HEK293 (cell line): Measurements from ENCODE around the gene MRPL44.

Source experiments
- CTCF ChIA-PET: fragments of 350-600 bp; formaldehyde crosslinking; extraction: SDS; loops from one replicate; lab custom pipeline; 2021; ENCODE audit warnings: antibody characterized with exemption; lab: Yijun Ruan, JAX
- POLR2A ChIA-PET: fragments of 300-600 bp; formaldehyde crosslinking; extraction: SDS; loops from one replicate; lab custom pipeline; 2020; ENCODE audit warnings: antibody characterized with exemption, inconsistent platforms; lab: Yijun Ruan, JAX
- H3K27ac ChIP-seq: fragments of 200-500 bp; sonication (Bioruptor generic); 2 replicates; pipeline ENCODE4 v1.5.1; 2014; ENCODE audit warnings: low read depth, low read length, control low read depth, inconsistent platforms; ENCODE audit errors: extremely low read depth
- H3K36me3 ChIP-seq, 2 experiments: fragments of 200-500 bp in 1 of 2; sonication (Bioruptor generic) in 1 of 2; 1 replicate in 1 of 2; 2 replicates in 1 of 2; pipeline ENCODE4 v1.5.1; 2014 to 2017; ENCODE audit warnings: inconsistent platforms in 2 of 2, low read length in 2 of 2; ENCODE audit not compliant: control insufficient read depth in 2 of 2, insufficient read depth in 1 of 2
- H3K4me1 ChIP-seq: fragments of 200-500 bp; sonication (Bioruptor generic); 2 replicates; pipeline ENCODE4 v1.5.1; 2014; ENCODE audit warnings: mild to moderate bottlenecking, low read length, inconsistent platforms; ENCODE audit not compliant: control insufficient read depth, insufficient read depth
- H3K4me3 ChIP-seq: 2 replicates; pipeline ENCODE4 v1.5.1; 2011; ENCODE audit warnings: low read depth, mild to moderate bottlenecking, control low read depth, low read length, moderate library complexity
- H3K9me3 ChIP-seq: fragments of 200-500 bp; sonication (Bioruptor generic); 2 replicates; pipeline ENCODE4 v1.5.1; 2014; ENCODE audit warnings: low read depth, low read length, inconsistent platforms; ENCODE audit not compliant: control insufficient read depth, insufficient read depth
- HOXD13 ChIP-seq: sonication (generic); formaldehyde crosslinking; IDR thresholded peaks from 2 replicates; pipeline ENCODE4 v1.8.0; 2022; ENCODE audit warnings: missing genetic modification reagents, borderline replicate concordance
- KLF9 ChIP-seq: fragments of 450-650 bp; formaldehyde crosslinking; IDR thresholded peaks from 2 replicates; pipeline ENCODE4 v1.5.1; 2016; ENCODE audit warnings: missing biosample characterization, missing genetic modification characterization, low read depth
- REPIN1 ChIP-seq: fragments of 450-650 bp; formaldehyde crosslinking; IDR thresholded peaks from 2 replicates; pipeline ENCODE4 v1.5.1; 2017; ENCODE audit warnings: missing biosample characterization, missing genetic modification characterization, low read depth
- SP2 ChIP-seq: fragments of 450-650 bp; formaldehyde crosslinking; IDR thresholded peaks from 2 replicates; pipeline ENCODE4 v1.5.1; 2016; ENCODE audit warnings: missing biosample characterization, missing genetic modification characterization
- SP7 ChIP-seq: fragments of 450-650 bp; formaldehyde crosslinking; IDR thresholded peaks from 2 replicates; pipeline ENCODE4 v1.5.1; 2016; ENCODE audit warnings: missing biosample characterization, missing genetic modification characterization
- ZFP69B ChIP-seq: fragments of 450-650 bp; formaldehyde crosslinking; IDR thresholded peaks from 2 replicates; pipeline ENCODE4 v1.5.1; 2016; ENCODE audit warnings: missing biosample characterization, missing genetic modification characterization
- ZIC2 ChIP-seq: fragments of 450-650 bp; formaldehyde crosslinking; IDR thresholded peaks from 2 replicates; pipeline ENCODE4 v1.5.1; 2016; ENCODE audit warnings: missing biosample characterization, missing genetic modification characterization
- ZNF121 ChIP-seq: fragments of 450-650 bp; formaldehyde crosslinking; IDR thresholded peaks from 2 replicates; pipeline ENCODE4 v1.5.1; 2016; ENCODE audit warnings: missing biosample characterization, missing genetic modification characterization
- ZNF146 ChIP-seq: fragments of 450-650 bp; formaldehyde crosslinking; IDR thresholded peaks from 2 replicates; pipeline ENCODE4 v1.5.1; 2016; ENCODE audit warnings: missing biosample characterization, missing genetic modification characterization
- ZNF202 ChIP-seq: fragments of 450-650 bp; formaldehyde crosslinking; IDR thresholded peaks from 2 replicates; pipeline ENCODE4 v1.5.1; 2016; ENCODE audit warnings: missing biosample characterization, missing genetic modification characterization, borderline replicate concordance
- ZNF521 ChIP-seq: fragments of 450-650 bp; formaldehyde crosslinking; IDR thresholded peaks from 2 replicates; pipeline ENCODE4 v1.5.1; 2017; ENCODE audit warnings: missing biosample characterization, mild to moderate bottlenecking, missing genetic modification characterization
- ZNF530 ChIP-seq: fragments of 450-650 bp; formaldehyde crosslinking; IDR thresholded peaks from 2 replicates; pipeline ENCODE4 v1.5.1; 2016; ENCODE audit warnings: low read depth, missing biosample characterization, missing genetic modification characterization
- ZNF560 ChIP-seq: fragments of 450-650 bp; formaldehyde crosslinking; IDR thresholded peaks from 2 replicates; pipeline ENCODE4 v1.5.1; 2017; ENCODE audit warnings: missing biosample characterization, missing genetic modification characterization, borderline replicate concordance
- ZNF610 ChIP-seq: fragments of 450-650 bp; formaldehyde crosslinking; IDR thresholded peaks from 2 replicates; pipeline ENCODE4 v1.5.1; 2016; ENCODE audit warnings: missing biosample characterization, missing genetic modification characterization, borderline replicate concordance
- ZNF658 ChIP-seq: fragments of 450-650 bp; formaldehyde crosslinking; IDR thresholded peaks from 2 replicates; pipeline ENCODE4; 2016; ENCODE audit warnings: missing biosample characterization, missing genetic modification characterization
- ZXDB ChIP-seq: fragments of 450-650 bp; formaldehyde crosslinking; IDR thresholded peaks from 2 replicates; pipeline ENCODE4 v1.5.1; 2016; ENCODE audit warnings: missing biosample characterization, missing genetic modification characterization
- TF ChIP-seq, protein P1 (sequence below): fragments of 450-650 bp; formaldehyde crosslinking; IDR thresholded peaks from 2 replicates; pipeline ENCODE4 v1.5.1; 2017; ENCODE audit warnings: missing biosample characterization, missing genetic modification characterization
- TF ChIP-seq, protein P2 (sequence below): fragments of 450-650 bp; formaldehyde crosslinking; IDR thresholded peaks from 2 replicates; pipeline ENCODE4 v1.5.1; 2016; ENCODE audit warnings: missing biosample characterization, missing genetic modification characterization

The MRPL44 gene

DNA sequence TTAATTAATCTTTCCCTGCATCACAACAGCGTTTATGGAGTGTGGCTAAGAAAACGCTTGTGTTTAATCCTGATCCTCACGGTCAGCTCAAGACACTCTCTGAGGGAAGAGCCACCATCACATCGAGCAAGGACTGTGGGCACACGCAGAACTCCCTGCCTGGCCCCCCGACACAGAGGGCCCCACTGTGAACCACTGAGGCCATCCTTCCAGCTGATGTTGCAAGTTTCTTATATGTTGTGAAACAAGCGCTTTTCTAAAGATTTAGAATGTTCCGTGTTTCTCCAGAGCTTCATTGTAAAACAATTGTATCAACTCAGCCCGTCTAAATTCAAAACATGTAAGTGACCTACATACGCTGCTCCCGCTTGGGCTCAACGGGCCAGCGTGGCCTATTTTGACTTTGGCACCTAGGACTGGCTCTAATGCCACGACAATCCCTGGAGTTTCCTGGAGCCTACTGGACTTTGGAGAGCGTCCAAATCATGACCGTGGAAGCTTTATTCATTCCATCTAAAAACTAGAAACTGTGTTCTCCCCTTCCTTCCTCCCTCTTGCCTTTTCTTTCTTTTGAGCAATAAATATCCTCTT lies 46.9 kb downstream of the MRPL44 start:
- Histone ChIP-seq H3K36me3 (peaks cover 0 to 20% of the 10 kb centered on the region in 2 experiments; a peak in 1 of 3 replicates), H3K4me1 (0 out of 2 replicates have a peak, but pooled peaks cover 1% of the 10 kb centered on the region), H3K9me3 (no peaks in the 10 kb centered on the region), H3K4me3 (no peak overlapping the region), H3K27ac (no peak overlapping the region)
- POLR2A ChIA-PET = no interaction called here
- CTCF ChIA-PET = interaction anchor here (0.6 to 7.9 kb wide), 6 partner anchors 11 to 280 kb away, joined by 3 to 56 read pairs (median 4); partner anchors contain the start of gene MRPL44
- TF ChIP-seq ZNF530 (tag by site-specific recombination) = no peak

DNA sequence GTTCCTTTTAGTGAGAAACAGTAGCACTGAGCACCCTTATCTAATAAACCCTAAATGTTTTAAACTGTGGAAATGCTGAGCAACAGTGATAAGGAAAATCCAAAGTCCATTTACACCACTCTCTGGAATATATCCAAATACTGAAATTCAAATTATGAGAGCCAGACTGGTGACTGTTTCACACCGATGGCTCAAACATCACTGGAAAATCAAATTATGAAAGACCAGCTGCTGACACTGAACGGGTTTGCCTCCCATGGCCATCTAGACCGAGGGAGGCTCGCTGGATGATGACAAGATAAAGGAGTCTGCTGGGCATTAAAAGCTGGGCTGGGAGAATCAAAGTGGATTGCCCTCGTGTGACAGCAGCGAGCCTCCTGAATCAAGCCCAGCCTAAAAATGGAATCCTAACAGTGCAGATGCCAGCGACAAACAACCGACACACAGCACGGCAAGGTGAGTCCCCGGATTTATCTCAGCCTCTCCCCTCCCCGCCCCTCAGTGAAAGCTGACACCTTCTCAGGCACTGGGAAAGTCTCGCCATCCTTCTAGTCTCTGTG lies 51.5 kb downstream of the MRPL44 start:
- POLR2A ChIA-PET = no interaction called here
- H3K27ac ChIP-seq = no peak overlapping the region
- no peak overlapping the region for H3K4me3 ChIP-seq
- H3K9me3 ChIP-seq = no peaks in the 10 kb centered on the region
- TF ChIP-seq ZFP69B (tag by site-specific recombination) (no peak), ZNF146 (no peak), ZNF121 (tag by site-specific recombination) (no peak), ZXDB (tag by site-specific recombination) (no peak), REPIN1 (tag by site-specific recombination) (no peak), ZIC2 (tag by site-specific recombination) (no peak), ZNF202 (no peak)
- TF ChIP-seq, protein P1, sequence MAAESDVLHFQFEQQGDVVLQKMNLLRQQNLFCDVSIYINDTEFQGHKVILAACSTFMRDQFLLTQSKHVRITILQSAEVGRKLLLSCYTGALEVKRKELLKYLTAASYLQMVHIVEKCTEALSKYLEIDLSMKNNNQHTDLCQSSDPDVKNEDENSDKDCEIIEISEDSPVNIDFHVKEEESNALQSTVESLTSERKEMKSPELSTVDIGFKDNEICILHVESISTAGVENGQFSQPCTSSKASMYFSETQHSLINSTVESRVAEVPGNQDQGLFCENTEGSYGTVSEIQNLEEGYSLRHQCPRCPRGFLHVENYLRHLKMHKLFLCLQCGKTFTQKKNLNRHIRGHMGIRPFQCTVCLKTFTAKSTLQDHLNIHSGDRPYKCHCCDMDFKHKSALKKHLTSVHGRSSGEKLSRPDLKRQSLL (tag by site-specific recombination) = no peak
- H3K36me3 ChIP-seq = no peaks in the 10 kb centered on the region
- 0 out of 2 replicates have a peak, but pooled peaks cover 2% of the 10 kb centered on the region for H3K4me1 ChIP-seq
- CTCF ChIA-PET = interaction anchor here (7.9 kb wide), 1 partner anchor 16 kb away, joined by 56 read pairs; no protein-coding TSS in a partner anchor

DNA sequence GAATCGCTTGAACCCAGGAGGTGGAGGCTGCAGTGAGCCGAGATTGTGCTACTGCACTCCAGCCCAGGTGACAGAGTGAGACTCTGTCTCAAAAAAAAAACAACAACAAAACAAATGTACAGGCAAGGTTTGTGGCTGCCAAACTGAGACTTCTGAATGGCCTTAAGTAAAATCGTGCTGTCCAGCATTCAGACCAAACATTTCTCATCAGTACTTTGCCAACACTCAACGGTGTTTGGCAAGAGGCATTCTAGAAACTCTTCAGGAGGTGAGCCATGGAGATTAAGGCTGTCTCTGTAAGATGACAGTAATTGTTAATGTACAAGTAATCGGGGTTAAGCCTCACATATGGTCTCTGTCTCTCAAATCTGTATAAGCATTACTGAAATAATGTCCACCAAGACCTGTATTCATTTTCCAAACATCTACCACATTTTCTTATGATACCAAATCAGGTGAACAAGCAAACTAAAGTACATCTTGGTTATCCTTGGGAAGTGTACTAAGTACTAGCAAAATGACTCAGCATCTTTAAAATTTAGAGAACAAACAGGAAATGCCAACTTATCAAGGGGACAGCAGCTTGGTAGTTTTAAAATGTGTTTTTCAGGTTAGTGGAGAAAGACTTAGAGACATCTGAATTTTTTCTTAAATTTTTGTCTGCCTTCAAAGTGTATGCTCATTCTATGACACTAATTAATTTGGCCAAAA lies 52.5 kb downstream of the MRPL44 start:
- H3K9me3 ChIP-seq = no peaks in the 10 kb centered on the region
- ChIA-PET POLR2A (no interaction called here), CTCF (interaction anchor here (7.9 kb wide), 1 partner anchor 16 kb away, joined by 56 read pairs; no protein-coding TSS in a partner anchor)
- TF ChIP-seq, protein P2, sequence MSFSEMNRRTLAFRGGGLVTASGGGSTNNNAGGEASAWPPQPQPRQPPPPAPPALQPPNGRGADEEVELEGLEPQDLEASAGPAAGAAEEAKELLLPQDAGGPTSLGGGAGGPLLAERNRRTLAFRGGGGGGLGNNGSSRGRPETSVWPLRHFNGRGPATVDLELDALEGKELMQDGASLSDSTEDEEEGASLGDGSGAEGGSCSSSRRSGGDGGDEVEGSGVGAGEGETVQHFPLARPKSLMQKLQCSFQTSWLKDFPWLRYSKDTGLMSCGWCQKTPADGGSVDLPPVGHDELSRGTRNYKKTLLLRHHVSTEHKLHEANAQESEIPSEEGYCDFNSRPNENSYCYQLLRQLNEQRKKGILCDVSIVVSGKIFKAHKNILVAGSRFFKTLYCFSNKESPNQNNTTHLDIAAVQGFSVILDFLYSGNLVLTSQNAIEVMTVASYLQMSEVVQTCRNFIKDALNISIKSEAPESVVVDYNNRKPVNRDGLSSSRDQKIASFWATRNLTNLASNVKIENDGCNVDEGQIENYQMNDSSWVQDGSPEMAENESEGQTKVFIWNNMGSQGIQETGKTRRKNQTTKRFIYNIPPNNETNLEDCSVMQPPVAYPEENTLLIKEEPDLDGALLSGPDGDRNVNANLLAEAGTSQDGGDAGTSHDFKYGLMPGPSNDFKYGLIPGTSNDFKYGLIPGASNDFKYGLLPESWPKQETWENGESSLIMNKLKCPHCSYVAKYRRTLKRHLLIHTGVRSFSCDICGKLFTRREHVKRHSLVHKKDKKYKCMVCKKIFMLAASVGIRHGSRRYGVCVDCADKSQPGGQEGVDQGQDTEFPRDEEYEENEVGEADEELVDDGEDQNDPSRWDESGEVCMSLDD (tag by site-specific recombination) = no peak
- TF ChIP-seq ZNF521 (tag by site-specific recombination) (no peak), KLF9 (tag by site-specific recombination) (no peak), SP7 (tag by site-specific recombination) (no peak), ZNF560 (tag by site-specific recombination) (no peak), HOXD13 (no peak), SP2 (tag by site-specific recombination) (no peak), ZNF658 (tag by site-specific recombination) (no peak), ZNF610 (tag by site-specific recombination) (no peak)
- no peaks in the 10 kb centered on the region for H3K36me3 ChIP-seq
- H3K4me1 ChIP-seq = 0 out of 2 replicates have a peak, but pooled peaks cover 2% of the 10 kb centered on the region
- no peak overlapping the region for H3K4me3 ChIP-seq
- H3K27ac ChIP-seq = no peak overlapping the region
